Renal pelvis (tissue), 12 donors: ENCODE measurements around the gene FAM3C. TPM values are rescaled to one million over a fixed set of nuclear protein-coding genes. Genes with fewer than 3 reads are reported as not detected.
A peak's percentile ranks its signal among the peaks of the same experiment; 100 is the strongest.
"Not testable (repeated sequence)": the region's sequence is repeated elsewhere in the genome, so short reads cannot be mapped to it uniquely, and the experiment has no call there.

ENCODE experiments used
- DNase-seq: peaks from one replicate; pipeline ENCODE4 v3.0.0-alpha.2; 2013
- long read RNA-seq, 16 experiments: transcript quantifications; one replicate each; lab custom pipeline, GENCODE V29; 2026
- polyA plus RNA-seq, 3 donors: library from polyadenylated mRNA; unstranded; fragments of 120-200 nt; gene quantifications; one replicate each; pipeline ENCODE4 v1.2.1, GENCODE V29; 2013; ENCODE audit not compliant: insufficient read length in 3 of 3

FAM3C gene, protein sequence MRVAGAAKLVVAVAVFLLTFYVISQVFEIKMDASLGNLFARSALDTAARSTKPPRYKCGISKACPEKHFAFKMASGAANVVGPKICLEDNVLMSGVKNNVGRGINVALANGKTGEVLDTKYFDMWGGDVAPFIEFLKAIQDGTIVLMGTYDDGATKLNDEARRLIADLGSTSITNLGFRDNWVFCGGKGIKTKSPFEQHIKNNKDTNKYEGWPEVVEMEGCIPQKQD
- polyA plus RNA-seq: 10 to 100 TPM; 89.7 to 98.0 (median 95.6) TPM
- long read RNA-seq, donor 1, transcript FAM3C-201 (10 exons, 2,508 nt): major isoform, 36 of 41 reads
- long read RNA-seq, donor 1, transcript FAM3C-204 (2 exons, 567 nt): minor isoform, 5 of 41 reads
- long read RNA-seq, donor 1, partial matches to known transcripts: 0 of 41 reads
- long read RNA-seq, donor 1, other reads (novel, unspliced or antisense): 0 of 41 reads
- long read RNA-seq, donor 2, transcript FAM3C-201 (10 exons, 2,508 nt): major isoform, 39 of 39 reads
- long read RNA-seq, donor 2, partial matches to known transcripts: 0 of 39 reads
- long read RNA-seq, donor 2, other reads (novel, unspliced or antisense): 0 of 39 reads
- long read RNA-seq, donor 3, transcript FAM3C-201 (10 exons, 2,508 nt): major isoform, 41 of 52 reads
- long read RNA-seq, donor 3, transcript FAM3C-204 (2 exons, 567 nt): minor isoform, 6 of 52 reads
- long read RNA-seq, donor 3, partial matches to known transcripts: 5 of 52 reads
- long read RNA-seq, donor 3, other reads (novel, unspliced or antisense): 0 of 52 reads
- long read RNA-seq, donor 4, transcript FAM3C-201 (10 exons, 2,508 nt): major isoform, 50 of 58 reads
- long read RNA-seq, donor 4, partial matches to known transcripts: 0 of 58 reads
- long read RNA-seq, donor 4, other reads (novel, unspliced or antisense): 5 of 58 reads
- long read RNA-seq, donor 5, transcript FAM3C-201 (10 exons, 2,508 nt): major isoform, 18 of 19 reads
- long read RNA-seq, donor 5, partial matches to known transcripts: 0 of 19 reads
- long read RNA-seq, donor 5, other reads (novel, unspliced or antisense): 0 of 19 reads
- long read RNA-seq, donor 6, transcript FAM3C-201 (10 exons, 2,508 nt): major isoform, 44 of 47 reads
- long read RNA-seq, donor 6, partial matches to known transcripts: 0 of 47 reads
- long read RNA-seq, donor 6, other reads (novel, unspliced or antisense): 0 of 47 reads
- long read RNA-seq, donor 7, transcript FAM3C-204 (2 exons, 567 nt): minor isoform, 6 of 47 reads
- long read RNA-seq, donor 7, transcript FAM3C-201 (10 exons, 2,508 nt): major isoform, 41 of 47 reads
- long read RNA-seq, donor 7, partial matches to known transcripts: 0 of 47 reads
- long read RNA-seq, donor 7, other reads (novel, unspliced or antisense): 0 of 47 reads
- long read RNA-seq, donor 8, transcript FAM3C-201 (10 exons, 2,508 nt): major isoform, 16 of 19 reads
- long read RNA-seq, donor 8, partial matches to known transcripts: 0 of 19 reads
- long read RNA-seq, donor 8, other reads (novel, unspliced or antisense): 0 of 19 reads
- long read RNA-seq, donor 9, transcript FAM3C-201 (10 exons, 2,508 nt): major isoform, 63 of 73 reads
- long read RNA-seq, donor 9, partial matches to known transcripts: 0 of 73 reads
- long read RNA-seq, donor 9, other reads (novel, unspliced or antisense): 6 of 73 reads
- long read RNA-seq, donor 10, transcript FAM3C-201 (10 exons, 2,508 nt): major isoform, 26 of 66 reads
- long read RNA-seq, donor 10, partial matches to known transcripts: 36 of 66 reads
- long read RNA-seq, donor 10, other reads (novel, unspliced or antisense): 0 of 66 reads
- long read RNA-seq, donor 11, transcript FAM3C-201 (10 exons, 2,508 nt): major isoform, 26 of 26 reads
- long read RNA-seq, donor 11, partial matches to known transcripts: 0 of 26 reads
- long read RNA-seq, donor 11, other reads (novel, unspliced or antisense): 0 of 26 reads
- long read RNA-seq, donor 12, transcript FAM3C-201 (10 exons, 2,508 nt): major isoform, 61 of 67 reads
- long read RNA-seq, donor 12, transcript FAM3C-204 (2 exons, 567 nt): minor isoform, 6 of 67 reads
- long read RNA-seq, donor 12, partial matches to known transcripts: 0 of 67 reads
- long read RNA-seq, donor 12, other reads (novel, unspliced or antisense): 0 of 67 reads
- long read RNA-seq, donor 13, transcript FAM3C-201 (10 exons, 2,508 nt): major isoform, 20 of 21 reads
- long read RNA-seq, donor 13, partial matches to known transcripts: 0 of 21 reads
- long read RNA-seq, donor 13, other reads (novel, unspliced or antisense): 0 of 21 reads
- long read RNA-seq, donor 14, transcript FAM3C-204 (2 exons, 567 nt): minor isoform, 6 of 49 reads
- long read RNA-seq, donor 14, transcript FAM3C-201 (10 exons, 2,508 nt): major isoform, 37 of 49 reads
- long read RNA-seq, donor 14, partial matches to known transcripts: 0 of 49 reads
- long read RNA-seq, donor 14, other reads (novel, unspliced or antisense): 6 of 49 reads
- long read RNA-seq, donor 15, transcript FAM3C-201 (10 exons, 2,508 nt): major isoform, 65 of 78 reads
- long read RNA-seq, donor 15, transcript FAM3C-204 (2 exons, 567 nt): minor isoform, 8 of 78 reads
- long read RNA-seq, donor 15, partial matches to known transcripts: 0 of 78 reads
- long read RNA-seq, donor 15, other reads (novel, unspliced or antisense): 5 of 78 reads
- long read RNA-seq, donor 16, transcript FAM3C-204 (2 exons, 567 nt): minor isoform, 7 of 55 reads
- long read RNA-seq, donor 16, transcript FAM3C-201 (10 exons, 2,508 nt): major isoform, 48 of 55 reads
- long read RNA-seq, donor 16, partial matches to known transcripts: 0 of 55 reads
- long read RNA-seq, donor 16, other reads (novel, unspliced or antisense): 0 of 55 reads

DNA sequence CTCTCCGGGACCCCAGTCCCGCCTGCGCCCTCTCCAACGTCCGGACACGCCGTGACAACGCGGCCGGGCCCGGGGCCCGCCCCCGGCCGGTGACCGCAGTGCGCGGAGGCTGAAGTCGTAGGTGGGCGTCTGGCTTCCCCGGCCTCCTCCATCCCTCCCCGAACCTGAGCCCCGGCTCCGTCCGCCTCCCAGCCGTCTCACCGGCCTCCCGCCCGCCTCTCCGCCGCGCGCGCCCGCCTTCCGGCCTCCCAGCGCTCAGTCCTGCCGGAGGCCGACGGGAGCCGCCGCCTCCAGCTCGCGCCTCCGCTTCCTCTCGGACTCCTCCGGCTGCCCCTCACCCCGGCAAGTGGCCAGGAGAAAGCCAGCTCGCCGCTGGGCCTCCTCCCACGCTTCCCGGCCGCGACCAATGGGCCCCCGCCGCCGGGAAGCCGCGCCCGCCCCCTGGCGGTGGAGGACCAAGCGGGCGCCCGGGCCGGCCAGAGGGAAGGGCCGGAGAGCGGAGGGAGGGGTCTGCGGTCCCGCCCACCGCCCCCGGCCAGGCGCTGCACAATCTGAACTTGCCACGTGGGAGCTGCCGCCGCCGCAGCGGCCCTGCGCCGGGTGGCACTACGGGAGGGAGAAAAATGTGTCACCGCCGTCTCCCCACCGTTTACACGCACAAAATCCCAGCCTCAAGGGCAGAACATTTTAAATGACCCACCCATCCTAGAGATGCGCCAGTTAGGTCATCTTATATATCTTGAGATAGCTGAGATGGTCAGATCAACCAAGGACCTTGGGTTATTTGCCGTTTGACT is at the start of gene FAM3C:
Gene FAM3C (minus strand): TSS at position 348 of the 797 bp plus-strand sequence. CDS start 13,339 bp downstream, outside the sequence.
- peak; percentile 93 for DNase-seq

GRCh38 chr7:121442845-121443244 is 46.7 kb upstream of the FAM3C start:
- DNase-seq: no peak

GRCh38 chr7:121440857-121441503 is 44.9 kb upstream of the FAM3C start:
- no peak for DNase-seq

- DNase-seq: not testable (repeated sequence)
These were observed 42.2 kb upstream of the FAM3C start for GRCh38 chr7:121438043-121438955.

DNA sequence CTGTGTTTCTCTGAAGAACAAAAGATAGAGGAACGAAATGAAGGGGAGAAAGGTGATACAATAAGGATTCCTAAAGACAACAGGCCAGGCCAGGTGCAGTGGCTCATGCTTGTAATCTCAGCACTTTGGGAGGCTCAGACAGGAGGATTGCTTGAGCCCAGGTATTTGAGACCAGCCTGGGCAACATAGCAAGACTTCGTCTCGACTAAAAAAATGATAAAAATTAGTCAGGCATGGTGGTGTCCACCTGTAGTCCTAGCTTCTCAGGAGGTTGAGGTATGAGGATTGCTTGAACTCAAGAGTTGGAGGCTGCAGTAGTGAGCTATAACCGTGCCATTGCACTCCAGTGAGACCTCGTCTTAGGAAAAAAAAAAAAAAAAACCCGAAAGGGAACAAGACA is 41.4 kb upstream of the FAM3C start:
- no peak for DNase-seq

DNA sequence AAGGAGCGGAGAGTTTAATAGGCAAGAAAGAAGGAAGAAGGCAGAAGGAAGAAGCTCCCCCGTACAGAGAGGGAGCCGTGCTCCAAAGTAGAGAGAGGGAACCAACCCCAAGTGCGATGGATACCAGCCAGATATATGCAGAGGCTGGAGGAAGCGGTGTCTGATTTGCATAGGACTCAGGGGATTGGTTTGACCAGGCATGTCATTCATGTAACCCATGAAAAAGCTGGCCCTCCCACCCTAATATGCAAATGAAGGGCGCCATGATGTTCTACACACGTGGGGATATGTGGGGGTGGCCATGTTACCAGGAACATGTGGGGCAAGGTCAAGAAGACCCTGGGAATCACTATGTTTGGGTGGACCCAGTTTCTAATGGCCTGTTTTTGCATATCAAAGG is 40.6 kb upstream of the FAM3C start:
- DNase-seq: no peak

DNA sequence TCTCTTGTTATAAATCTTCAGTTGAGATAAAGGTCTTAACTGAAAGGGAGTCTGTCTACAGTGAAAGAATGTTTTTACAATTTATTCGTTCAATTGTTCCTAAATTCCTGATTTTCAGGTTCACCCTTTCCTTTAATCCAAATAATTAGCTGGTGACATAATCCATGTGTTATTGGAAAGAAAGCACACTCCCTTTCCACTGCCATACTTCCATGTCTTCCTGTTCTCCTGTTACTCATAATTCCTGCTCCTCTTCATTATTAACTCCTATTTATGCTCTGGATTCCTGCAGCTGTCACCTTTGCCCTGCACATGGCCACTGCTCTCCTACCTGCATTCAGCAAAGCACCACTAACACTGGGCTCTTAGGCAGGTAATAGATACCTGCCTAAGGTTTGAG is 40.0 kb upstream of the FAM3C start:
- DNase-seq: no peak

DNA sequence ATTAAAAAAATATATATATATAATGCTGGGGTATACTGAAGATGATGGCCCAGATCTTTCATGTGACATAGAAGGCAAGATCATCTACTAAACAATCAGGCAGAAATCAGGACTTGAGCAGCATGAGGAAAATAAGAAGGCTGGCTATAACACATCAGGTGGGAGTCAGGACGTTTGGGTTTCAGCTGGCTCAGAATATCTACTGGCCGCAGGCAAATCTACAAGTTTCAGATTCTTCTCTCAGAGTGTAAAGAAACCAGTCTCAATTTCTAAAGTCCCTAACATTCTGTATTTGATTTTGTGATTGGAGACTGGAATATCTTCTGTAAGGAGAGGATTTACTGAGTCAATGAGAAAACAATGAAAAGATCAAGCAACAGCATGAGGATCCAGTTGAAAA is 37.7 kb upstream of the FAM3C start:
- DNase-seq: no peak

DNA sequence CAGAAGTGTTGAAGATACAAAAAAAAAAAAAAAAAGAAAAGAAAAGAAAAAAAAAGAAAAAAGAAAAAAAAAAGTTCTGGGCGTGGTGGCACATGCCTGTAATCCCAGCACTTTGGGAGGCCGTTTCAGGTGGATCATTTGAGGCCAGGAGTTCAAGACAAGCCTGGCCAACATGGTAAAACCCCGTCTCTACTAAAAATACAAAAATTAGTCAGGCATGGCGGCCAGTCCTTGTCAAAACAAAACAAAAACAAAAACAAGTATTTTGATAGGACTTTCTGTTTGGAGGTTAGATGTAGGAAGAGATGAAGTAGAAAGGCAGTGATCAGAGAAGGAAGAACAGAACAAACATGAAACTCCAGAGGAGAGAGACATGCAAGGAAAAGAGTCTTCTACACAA is 36.4 kb upstream of the FAM3C start:
- DNase-seq: not testable (repeated sequence)

- no peak for DNase-seq
These were observed 35.9 kb upstream of the FAM3C start for GRCh38 chr7:121431996-121432395.

GRCh38 chr7:121431389-121431995 is 35.4 kb upstream of the FAM3C start:
- DNase-seq: no peak

GRCh38 chr7:121430558-121430957 is 34.5 kb upstream of the FAM3C start:
- no peak for DNase-seq

- DNase-seq: no peak
These were observed 33.7 kb upstream of the FAM3C start for GRCh38 chr7:121429798-121430197.

GRCh38 chr7:121428855-121429489 is 32.9 kb upstream of the FAM3C start:
- no peak for DNase-seq

DNA sequence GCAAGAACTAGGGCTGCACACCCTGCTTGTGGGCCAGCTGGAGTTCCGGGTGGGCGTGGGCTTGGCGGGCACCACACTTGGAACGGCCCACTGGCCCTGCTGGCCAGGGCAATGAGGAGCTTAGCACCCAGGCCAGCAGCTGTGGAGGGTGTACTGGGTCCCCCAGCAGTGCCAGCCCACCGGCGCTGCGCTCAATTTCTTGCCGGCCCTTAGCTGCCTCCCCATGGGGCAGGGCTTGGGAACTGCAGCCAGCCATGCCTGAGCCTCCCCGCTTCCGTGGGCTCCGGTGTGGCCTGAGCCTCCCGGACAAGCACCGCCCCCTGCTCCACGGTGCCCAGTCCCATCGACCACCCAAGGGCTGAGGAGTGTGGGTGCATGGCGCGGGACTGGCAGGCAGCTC is 25.6 kb upstream of the FAM3C start:
- DNase-seq: not testable (repeated sequence)
